Measurements from ENCODE around the gene RETREG1. TPM values are rescaled to one million over a fixed set of nuclear protein-coding genes. Genes with fewer than 3 reads are reported as not detected.

RETREG1 gene
- total and polyA plus RNA-seq, 2 experiments from 2014 or later: 23.8 to 24.0 TPM

DNA sequence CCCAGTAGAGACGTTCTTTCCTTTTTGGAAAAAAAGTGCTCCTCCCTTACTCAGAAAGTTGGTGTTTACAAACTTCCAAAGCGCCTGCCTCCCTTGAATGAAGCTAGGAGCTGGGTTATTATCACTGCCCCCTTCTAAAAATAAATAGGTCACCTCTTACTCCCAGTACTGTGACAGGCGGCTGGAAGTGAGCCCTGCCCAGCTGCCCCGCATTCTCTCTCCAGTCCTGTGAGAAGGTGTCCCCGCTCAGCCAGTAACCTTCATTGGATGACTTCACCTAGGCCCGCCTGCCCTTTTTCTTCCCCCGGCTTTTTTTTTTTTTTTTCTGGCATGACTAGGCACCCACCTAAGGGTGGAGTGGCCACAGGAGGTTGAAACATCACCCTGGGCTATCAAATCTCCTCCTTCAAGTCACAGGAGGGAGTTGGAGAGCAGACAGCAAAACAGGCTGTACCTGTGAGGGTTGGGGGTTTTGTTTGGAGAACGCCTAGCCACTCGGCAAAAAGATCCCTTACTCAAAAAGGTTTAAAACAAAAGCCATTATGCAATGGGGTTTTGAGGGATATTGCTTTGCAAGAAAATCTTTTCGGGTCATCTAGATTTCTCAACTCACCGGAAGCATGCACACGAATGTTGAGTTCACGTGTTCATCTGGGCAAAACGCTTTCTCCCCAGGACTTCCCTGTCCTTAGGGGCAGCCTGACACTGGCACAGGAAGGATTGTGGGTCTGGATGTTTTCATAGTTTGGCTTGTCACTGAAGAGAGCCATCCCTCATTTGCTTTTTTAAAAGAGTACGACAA is 107.9 kb downstream of the RETREG1 start:
- peak; percentile 68 for DNase-seq (ENCODE audit: low spot score)

DNA sequence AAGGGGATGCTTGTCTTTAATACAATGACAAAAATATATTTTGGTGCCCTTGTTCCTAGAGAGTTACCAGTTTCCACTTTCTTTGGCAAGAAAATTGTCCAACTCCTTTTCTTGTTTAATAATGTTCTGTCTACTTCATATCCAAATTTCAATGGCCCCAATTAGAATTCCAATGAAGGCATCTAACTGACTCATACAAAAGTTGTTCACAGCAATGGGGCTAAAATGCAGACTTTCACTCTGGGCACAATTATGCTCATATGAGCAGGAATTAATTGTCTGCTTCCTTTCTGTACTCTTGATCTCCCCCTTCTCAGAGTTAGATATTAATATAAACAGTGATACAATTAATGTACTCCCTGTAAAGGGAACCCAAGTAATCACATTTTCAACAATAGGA is 109.1 kb downstream of the RETREG1 start:
- H3K9me2 ChIP-seq (replicated peaks; ENCODE audit: insufficient read depth): no peaks in the 10 kb centered on the region
- no peaks in the 10 kb centered on the region for H3K4me1 ChIP-seq (ENCODE audit: insufficient read depth)
- no peaks in the 10 kb centered on the region for H3K36me3 ChIP-seq (replicated peaks; ENCODE audit: insufficient read depth, low read depth)
- no peaks in the 10 kb centered on the region for H3K27me3 ChIP-seq
- no peaks in the 10 kb centered on the region for H4K20me1 ChIP-seq (ENCODE audit: insufficient read depth, poor library complexity, severe bottlenecking)
- peak overlapping the region; percentile 66 for H3K4me2 ChIP-seq
- DNase-seq (ENCODE audit: low spot score): no peak
- TF ChIP-seq CTCF (IDR thresholded peaks at IDR 0.05; ENCODE audit: poor library complexity) (no peak), EZH2 (IDR thresholded peaks at IDR 0.05; ENCODE audit: borderline replicate concordance) (no peak), EZH2phosphoT487 (IDR thresholded peaks at IDR 0.05; ENCODE audit: low read depth, severe bottlenecking, unreplicated experiment) (no peak)
- no peaks in the 10 kb centered on the region for H3K9me3 ChIP-seq (ENCODE audit: low read depth)
- no peak overlapping the region for H2AFZ ChIP-seq
- peak overlapping the region; percentile 87 for H3K27ac ChIP-seq
- H3K4me3 ChIP-seq: no peak overlapping the region
- no peaks in the 10 kb centered on the region for H3K79me2 ChIP-seq

More for the DNA sequence above, 107.9 kb downstream of the RETREG1 start:
- peak overlapping the region; percentile 49 for H2AFZ ChIP-seq
- H3K9me3 ChIP-seq (ENCODE audit: low read depth): no peaks in the 10 kb centered on the region
- TF ChIP-seq EZH2 (IDR thresholded peaks at IDR 0.05; ENCODE audit: borderline replicate concordance): no peak
- no peak for TF ChIP-seq EZH2phosphoT487 (IDR thresholded peaks at IDR 0.05; ENCODE audit: low read depth, severe bottlenecking, unreplicated experiment)
- TF ChIP-seq CTCF (IDR thresholded peaks at IDR 0.05; ENCODE audit: poor library complexity): no peak
- no peaks in the 10 kb centered on the region for H3K4me1 ChIP-seq (ENCODE audit: insufficient read depth)
- H3K36me3 ChIP-seq (replicated peaks; ENCODE audit: insufficient read depth, low read depth): no peaks in the 10 kb centered on the region
- H3K27ac ChIP-seq: peak overlapping the region; percentile 87
- peak overlapping the region; percentile 66 for H3K4me2 ChIP-seq
- H3K79me2 ChIP-seq: no peaks in the 10 kb centered on the region
- 55% methylated on average over 15 of the region's 15 CpGs for WGBS (ENCODE audit: low lambda C conversion rate, missing lambda C conversion rate)
- H3K9me2 ChIP-seq (replicated peaks; ENCODE audit: insufficient read depth): no peaks in the 10 kb centered on the region
- no peaks in the 10 kb centered on the region for H3K27me3 ChIP-seq
- no peaks in the 10 kb centered on the region for H4K20me1 ChIP-seq (ENCODE audit: insufficient read depth, poor library complexity, severe bottlenecking)
- H3K4me3 ChIP-seq: peak overlapping the region; percentile 9

GRCh38 chr5:16505904-16506303 is 110.9 kb downstream of the RETREG1 start:
- no peaks in the 10 kb centered on the region for H3K9me3 ChIP-seq (ENCODE audit: low read depth)
- no peak overlapping the region for H3K4me3 ChIP-seq
- no peaks in the 10 kb centered on the region for H3K27me3 ChIP-seq
- 90% methylated on average over 6 of the region's 6 CpGs for WGBS (ENCODE audit: low lambda C conversion rate, missing lambda C conversion rate)
- DNase-seq (ENCODE audit: low spot score): no peak
- no peaks in the 10 kb centered on the region for H4K20me1 ChIP-seq (ENCODE audit: insufficient read depth, poor library complexity, severe bottlenecking)
- no peaks in the 10 kb centered on the region for H3K9me2 ChIP-seq (replicated peaks; ENCODE audit: insufficient read depth)
- H2AFZ ChIP-seq: no peak overlapping the region
- H3K27ac ChIP-seq: no peak overlapping the region
- no peaks in the 10 kb centered on the region for H3K79me2 ChIP-seq
- TF ChIP-seq EZH2phosphoT487 (IDR thresholded peaks at IDR 0.05; ENCODE audit: low read depth, severe bottlenecking, unreplicated experiment): no peak
- no peak for TF ChIP-seq CTCF (IDR thresholded peaks at IDR 0.05; ENCODE audit: poor library complexity)
- TF ChIP-seq EZH2 (IDR thresholded peaks at IDR 0.05; ENCODE audit: borderline replicate concordance): no peak
- no peaks in the 10 kb centered on the region for H3K4me1 ChIP-seq (ENCODE audit: insufficient read depth)
- H3K36me3 ChIP-seq (replicated peaks; ENCODE audit: insufficient read depth, low read depth): no peaks in the 10 kb centered on the region
- H3K4me2 ChIP-seq: no peak overlapping the region
